SK-N-MC (cell line): ENCODE results near the gene FRAT1.

Source experiments
- EZH2 ChIP-seq: fragments of 200-600 bp; sonication (generic); IDR thresholded peaks from one replicate; pipeline ENCODE4 v1.6.1; 2017; ENCODE audit warnings: antibody characterized with exemption
- FOXP2 ChIP-seq: optimal IDR thresholded peaks from 2 replicates; pipeline ENCODE3; 2011; ENCODE audit warnings: mild to moderate bottlenecking, moderate library complexity; ENCODE audit not compliant: insufficient read depth; ENCODE audit errors: extremely low read length, control extremely low read depth
- POLR2AphosphoS5 ChIP-seq: IDR thresholded peaks from 2 replicates; pipeline ENCODE4 v1.6.1; 2012; ENCODE audit warnings: mild to moderate bottlenecking, low read depth, low read length, borderline replicate concordance

DNA sequence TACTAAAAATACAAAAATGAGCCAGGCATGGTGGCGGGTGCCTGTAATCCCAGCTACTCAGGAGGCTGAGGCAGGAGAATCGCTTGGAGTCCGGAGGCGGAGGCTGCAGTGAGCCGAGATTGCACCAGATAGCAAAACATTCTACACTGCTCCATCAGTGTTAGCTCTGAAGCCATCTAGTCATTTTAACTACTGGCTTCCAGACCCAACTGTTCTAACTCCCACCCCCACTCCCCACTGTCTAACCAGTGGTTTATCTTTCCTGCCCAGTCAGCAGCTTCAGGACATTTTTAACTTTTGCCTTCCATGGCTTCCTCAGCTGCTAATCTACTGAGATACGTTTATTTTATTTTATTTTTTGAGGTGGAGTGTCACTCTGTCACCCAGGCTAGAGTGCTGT is 6.2 kb upstream of the FRAT1 start:
- TF ChIP-seq POLR2AphosphoS5: no peak
- no peak for TF ChIP-seq EZH2
- TF ChIP-seq FOXP2: no peak
